HEK293T (cell line): ENCODE measurements around the gene PPM1H.

Source experiments
- ARNT ChIP-seq: fragments of 450-650 bp; IDR thresholded peaks from 2 replicates; pipeline ENCODE4 v1.6.1; 2017; ENCODE audit warnings: mild to moderate bottlenecking
- CTBP1 ChIP-seq: fragments of 450-650 bp; IDR thresholded peaks from 2 replicates; pipeline ENCODE4 v1.6.1; 2016; ENCODE audit warnings: borderline replicate concordance
- FOXK2 ChIP-seq: fragments of 450-650 bp; IDR thresholded peaks from 2 replicates; pipeline ENCODE4 v1.6.1; 2016; ENCODE audit warnings: mild to moderate bottlenecking
- SP1 ChIP-seq: fragments of 450-650 bp; IDR thresholded peaks from 2 replicates; pipeline ENCODE4 v1.6.1; 2017
- SUZ12 ChIP-seq: fragments of 450-650 bp; IDR thresholded peaks from 2 replicates; pipeline ENCODE4 v1.6.1; 2016; ENCODE audit warnings: mild to moderate bottlenecking

DNA sequence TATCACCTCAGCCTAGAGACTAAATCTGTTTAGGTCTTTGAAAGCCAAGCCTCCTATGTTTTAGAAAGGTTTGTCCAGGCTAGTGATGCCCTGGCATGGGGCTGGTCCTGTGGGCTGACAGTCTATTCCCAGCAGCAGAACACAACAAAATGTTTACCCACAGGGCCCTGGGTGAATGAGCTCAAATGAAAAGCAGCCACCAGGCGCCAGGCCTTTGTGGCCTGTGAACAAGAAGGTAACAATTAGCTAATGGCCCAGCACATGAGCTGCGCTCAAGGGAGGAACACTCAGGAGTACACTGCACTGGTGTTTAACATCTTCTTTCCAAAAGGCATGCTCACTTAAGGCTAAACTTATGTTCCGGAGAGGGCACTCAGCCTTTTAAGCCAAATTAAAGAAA lies 266.2 kb downstream of the PPM1H start:
- TF ChIP-seq FOXK2 (no peak), CTBP1 (no peak), SUZ12 (no peak), SP1 (no peak), ARNT (no peak)
